Measurements from ENCODE around the gene SCAP.

GRCh38 chr3:47455806-47456452 lies 19.8 kb downstream of the SCAP start:
- TF ChIP-seq, protein P1, sequence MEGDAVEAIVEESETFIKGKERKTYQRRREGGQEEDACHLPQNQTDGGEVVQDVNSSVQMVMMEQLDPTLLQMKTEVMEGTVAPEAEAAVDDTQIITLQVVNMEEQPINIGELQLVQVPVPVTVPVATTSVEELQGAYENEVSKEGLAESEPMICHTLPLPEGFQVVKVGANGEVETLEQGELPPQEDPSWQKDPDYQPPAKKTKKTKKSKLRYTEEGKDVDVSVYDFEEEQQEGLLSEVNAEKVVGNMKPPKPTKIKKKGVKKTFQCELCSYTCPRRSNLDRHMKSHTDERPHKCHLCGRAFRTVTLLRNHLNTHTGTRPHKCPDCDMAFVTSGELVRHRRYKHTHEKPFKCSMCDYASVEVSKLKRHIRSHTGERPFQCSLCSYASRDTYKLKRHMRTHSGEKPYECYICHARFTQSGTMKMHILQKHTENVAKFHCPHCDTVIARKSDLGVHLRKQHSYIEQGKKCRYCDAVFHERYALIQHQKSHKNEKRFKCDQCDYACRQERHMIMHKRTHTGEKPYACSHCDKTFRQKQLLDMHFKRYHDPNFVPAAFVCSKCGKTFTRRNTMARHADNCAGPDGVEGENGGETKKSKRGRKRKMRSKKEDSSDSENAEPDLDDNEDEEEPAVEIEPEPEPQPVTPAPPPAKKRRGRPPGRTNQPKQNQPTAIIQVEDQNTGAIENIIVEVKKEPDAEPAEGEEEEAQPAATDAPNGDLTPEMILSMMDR (IDR thresholded peaks at IDR 0.05; ENCODE audit: borderline replicate concordance, extremely low read depth, low read length, poor library complexity, severe bottlenecking) = no peak
- TF ChIP-seq EZH2 (IDR thresholded peaks at IDR 0.05; ENCODE audit: borderline replicate concordance, low read depth, low read length, severe bottlenecking) = no peak

Measured in DND-41 (cell line).